Endothelial cell of umbilical vein (primary cell): ENCODE data around the gene TLR4. TPM values are rescaled to one million over a fixed set of nuclear protein-coding genes. Genes with fewer than 3 reads are reported as not detected.

Experiments used
- BruUV-seq: library from RNA; stranded (reverse); fragments of 400-500 nt; replicated peaks from 2 replicates; lab custom pipeline; 2021; lab: Mats Ljungman, UMichigan
- CTCF ChIA-PET: fragments of 300-600, 350-600 bp; sonication (Branson Sonifier 250); formaldehyde crosslinking; loops from one replicate; lab custom pipeline; 2021; ENCODE audit warnings: antibody characterized with exemption, inconsistent platforms; lab: Charles Lee
- POLR2A ChIA-PET: fragments of 300-600, 350-600 bp; sonication (Branson Sonifier 250); formaldehyde crosslinking; loops from one replicate; lab custom pipeline; 2021; ENCODE audit warnings: antibody characterized with exemption, inconsistent platforms; lab: Charles Lee
- DNase-seq: peaks from one replicate; pipeline ENCODE4 v3.0.0-alpha.2; 2011; ENCODE audit warnings: low read depth, low spot score
- FAIRE-seq: peaks from 2 replicates; lab custom pipeline; 2011; peaks lifted over from hg19 to GRCh38; lab: Jason Lieb, UNC
- H2AFZ ChIP-seq: 2 replicates; pipeline ENCODE4 v1.6.0; 2012; ENCODE audit warnings: low read depth, low read length, control low read depth, inconsistent platforms
- H3K27ac ChIP-seq: 2 replicates; pipeline ENCODE4 v1.5.1; 2011; ENCODE audit warnings: low read depth, mild to moderate bottlenecking, control low read depth, low read length, moderate library complexity; ENCODE audit not compliant: insufficient read depth
- H3K27me3 ChIP-seq, 2 experiments: 2 replicates each; pipeline versions ENCODE4 v1.6.0 to v1.6.1; 2011; ENCODE audit warnings: low read length in 2 of 2, mixed read lengths in 1 of 2; ENCODE audit not compliant: control insufficient read depth in 2 of 2, insufficient read depth in 2 of 2
- H3K36me3 ChIP-seq, 2 experiments: 2 replicates in 1 of 2; 3 replicates in 1 of 2; pipeline ENCODE4 v1.5.1; 2011; ENCODE audit warnings: low read length in 2 of 2, mild to moderate bottlenecking in 1 of 2, moderate library complexity in 1 of 2; ENCODE audit not compliant: control insufficient read depth in 2 of 2, insufficient read depth in 2 of 2; ENCODE audit errors: extremely low read depth in 1 of 2
- H3K4me1 ChIP-seq: 3 replicates; pipeline ENCODE4 v1.5.1; 2011; ENCODE audit warnings: mild to moderate bottlenecking, low read length; ENCODE audit not compliant: control insufficient read depth, insufficient read depth; ENCODE audit errors: extremely low read depth
- H3K4me2 ChIP-seq: 2 replicates; pipeline ENCODE4 v1.6.1; 2011; ENCODE audit warnings: low read length, control low read depth, mixed read lengths; ENCODE audit not compliant: insufficient read depth
- H3K4me3 ChIP-seq, 3 experiments: fragments of 200-600 bp in 1 of 3; sonication (generic), shearing (Covaris generic) in 1 of 3; replicated peaks in 1 of 3; 2 replicates each; pipeline ENCODE4 v1.5.1; 2011 to 2016; ENCODE audit warnings: control low read depth in 3 of 3, low read length in 3 of 3, mild to moderate bottlenecking in 2 of 3, inconsistent platforms in 1 of 3, low read depth in 1 of 3, moderate library complexity in 1 of 3; ENCODE audit not compliant: insufficient read depth in 1 of 3
- H3K79me2 ChIP-seq: 2 replicates; pipeline ENCODE4 v1.6.0; 2012; ENCODE audit warnings: low read length, inconsistent platforms; ENCODE audit not compliant: control insufficient read depth, insufficient read depth
- H3K9ac ChIP-seq: replicated peaks from 2 replicates; pipeline ENCODE3; 2011; ENCODE audit warnings: low read length, control low read depth; ENCODE audit not compliant: insufficient read depth; ENCODE audit errors: extremely low read depth
- H3K9me1 ChIP-seq: replicated peaks from 3 replicates; pipeline ENCODE4 v1.6.0; 2011; ENCODE audit warnings: mild to moderate bottlenecking, low read length; ENCODE audit not compliant: control insufficient read depth, insufficient read depth; ENCODE audit errors: extremely low read depth
- H3K9me3 ChIP-seq: replicated peaks from 2 replicates; pipeline ENCODE4 v1.5.1; 2012; ENCODE audit warnings: low read length, inconsistent platforms; ENCODE audit not compliant: control insufficient read depth, insufficient read depth
- H4K20me1 ChIP-seq: replicated peaks from 2 replicates; pipeline ENCODE3; 2011; ENCODE audit warnings: mild to moderate bottlenecking, low read length; ENCODE audit not compliant: control insufficient read depth, insufficient read depth; ENCODE audit errors: extremely low read depth
- EZH2 ChIP-seq: IDR thresholded peaks from 2 replicates; pipeline ENCODE4 v1.6.1; 2012; ENCODE audit warnings: borderline replicate concordance, low read depth, mild to moderate bottlenecking, moderate library complexity, low read length, inconsistent platforms; ENCODE audit not compliant: severe bottlenecking
- FOS ChIP-seq: IDR thresholded peaks from 2 replicates; pipeline ENCODE4 v1.6.1; 2011; ENCODE audit warnings: mild to moderate bottlenecking, low read length, moderate library complexity, borderline replicate concordance; ENCODE audit not compliant: insufficient read depth
- GATA2 ChIP-seq: IDR thresholded peaks from 2 replicates; pipeline ENCODE4 v1.7.0; 2011; ENCODE audit warnings: low read depth, mild to moderate bottlenecking, moderate library complexity, mixed read lengths, low read length; ENCODE audit not compliant: insufficient read length, insufficient read depth
- JUN ChIP-seq: IDR thresholded peaks from 2 replicates; pipeline ENCODE4 v1.6.1; 2011; ENCODE audit warnings: borderline replicate concordance, low read depth; ENCODE audit not compliant: insufficient read length, insufficient read depth
- MYC ChIP-seq: IDR thresholded peaks from one replicate; pipeline ENCODE4 v1.6.1; 2011; ENCODE audit warnings: mild to moderate bottlenecking, low read depth, low read length
- POLR2A ChIP-seq: IDR thresholded peaks from 2 replicates; pipeline ENCODE4 v1.6.1; 2012; ENCODE audit warnings: low read depth, mild to moderate bottlenecking, control low read depth, low read length
- POLR2AphosphoS5 ChIP-seq: IDR thresholded peaks from 2 replicates; pipeline ENCODE4 v1.6.1; 2012; ENCODE audit warnings: low read depth, mild to moderate bottlenecking, control low read depth, low read length, moderate library complexity; ENCODE audit not compliant: insufficient read depth
- dilution Hi-C: fragments of 300-500 bp; cut with MboI; formaldehyde crosslinking; loops from one replicate; pipeline ENCODE4 v1.15.0; 2019; ENCODE audit warnings: low sequenced_read_pairs; ENCODE audit not compliant: extremely low pct_ligation_motif_present
- intact Hi-C: fragments of 100-400 bp; cut with micrococcal nuclease; formaldehyde crosslinking; loops from one replicate; pipeline ENCODE4 v1.10.0; 2022
- polyA plus RNA-seq, 4 experiments: library from polyadenylated mRNA; depleted of rRNA in 3 of 4; stranded (reverse) in 3 of 4; unstranded in 1 of 4; fragments of >200 nt; gene quantifications; 2 replicates each; pipeline versions ENCODE4 v1.2.1 to v1.2.3, GENCODE V29; 2011 to 2012; ENCODE audit warnings: missing spikeins in 1 of 4
- total RNA-seq: library from RNA; stranded (reverse); gene quantifications from 2 replicates; pipeline ENCODE4 v1.2.3, GENCODE V29; 2021
- TF ChIP-seq, protein P1 (sequence below), 2 donors: IDR thresholded peaks; 1 replicate in 1 of 2; 2 replicates in 1 of 2; pipeline ENCODE4 v1.5.1; 2011; ENCODE audit warnings: low read length in 2 of 2, mild to moderate bottlenecking in 2 of 2, moderate library complexity in 2 of 2, control low read depth in 1 of 2, inconsistent platforms in 1 of 2, low read depth in 1 of 2; ENCODE audit not compliant: insufficient read depth in 1 of 2; ENCODE audit errors: extremely low read depth in 1 of 2
- TF ChIP-seq, protein P2 (sequence below): IDR thresholded peaks from 2 replicates; pipeline ENCODE4 v1.6.1; 2011; ENCODE audit not compliant: insufficient read depth, insufficient read length

Gene TLR4
- total and polyA plus RNA-seq, 2 donors (not counting 3 experiments of a cell fraction or from before 2014, with no cell fraction given): 18.2 to 38.6 TPM

DNA sequence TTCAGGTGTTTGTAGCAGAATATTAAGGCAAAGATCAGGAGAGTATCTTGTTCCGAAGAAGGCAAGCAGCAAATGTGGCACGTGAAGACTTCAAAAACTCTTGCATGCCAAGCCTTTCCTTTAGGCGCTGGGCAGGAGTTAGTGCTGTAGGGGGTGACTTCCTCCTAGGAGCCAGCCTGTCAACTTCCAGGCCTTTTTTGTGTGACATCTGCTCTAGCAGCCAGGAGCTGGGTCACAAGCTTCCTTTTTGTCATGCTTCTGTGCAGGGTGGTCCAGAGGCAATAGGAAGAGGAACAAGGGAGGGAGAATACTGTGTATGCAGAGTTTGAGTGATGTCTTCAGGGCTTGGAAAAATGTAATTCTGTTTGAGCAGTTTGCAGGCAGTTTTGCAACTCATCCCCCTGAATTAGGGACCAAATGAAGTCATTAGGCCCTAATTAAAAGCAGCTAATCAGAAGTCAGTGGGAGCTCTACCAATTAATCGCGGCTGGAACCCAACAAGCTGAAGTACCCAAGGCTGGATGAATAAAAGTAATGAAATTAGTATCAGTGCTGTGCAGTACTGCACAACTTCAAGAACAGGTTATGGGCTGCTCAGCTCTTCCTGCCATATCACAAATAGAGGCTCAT, 53.5 kb downstream of the TLR4 start:
- Histone ChIP-seq H4K20me1 (no peaks in the 10 kb centered on the region), H3K4me2 (no peak overlapping the region), H3K36me3 (no peaks in the 10 kb centered on the region), H3K27me3 (peaks cover 0 to 2% of the 10 kb centered on the region in 2 experiments), H2AFZ (no peak overlapping the region), H3K79me2 (no peaks in the 10 kb centered on the region), H3K9ac (no peak overlapping the region), H3K4me1 (peaks cover 2% of the 10 kb centered on the region), H3K9me3 (no peaks in the 10 kb centered on the region), H3K27ac (no peak overlapping the region), H3K4me3 (no peak overlapping the region), H3K9me1 (no peaks in the 10 kb centered on the region)
- DNase-seq (no peak), FAIRE-seq (no peak)
- ChIA-PET CTCF (no interaction called here), POLR2A (no interaction called here)
- intact Hi-C loops: no loop called here
- BruUV-seq: no TSS peak
- TF ChIP-seq JUN (no peak), EZH2 (no peak), GATA2 (no peak), POLR2AphosphoS5 (no peak), POLR2A (no peak), MYC (no peak), FOS (no peak)
- TF ChIP-seq, protein P1, sequence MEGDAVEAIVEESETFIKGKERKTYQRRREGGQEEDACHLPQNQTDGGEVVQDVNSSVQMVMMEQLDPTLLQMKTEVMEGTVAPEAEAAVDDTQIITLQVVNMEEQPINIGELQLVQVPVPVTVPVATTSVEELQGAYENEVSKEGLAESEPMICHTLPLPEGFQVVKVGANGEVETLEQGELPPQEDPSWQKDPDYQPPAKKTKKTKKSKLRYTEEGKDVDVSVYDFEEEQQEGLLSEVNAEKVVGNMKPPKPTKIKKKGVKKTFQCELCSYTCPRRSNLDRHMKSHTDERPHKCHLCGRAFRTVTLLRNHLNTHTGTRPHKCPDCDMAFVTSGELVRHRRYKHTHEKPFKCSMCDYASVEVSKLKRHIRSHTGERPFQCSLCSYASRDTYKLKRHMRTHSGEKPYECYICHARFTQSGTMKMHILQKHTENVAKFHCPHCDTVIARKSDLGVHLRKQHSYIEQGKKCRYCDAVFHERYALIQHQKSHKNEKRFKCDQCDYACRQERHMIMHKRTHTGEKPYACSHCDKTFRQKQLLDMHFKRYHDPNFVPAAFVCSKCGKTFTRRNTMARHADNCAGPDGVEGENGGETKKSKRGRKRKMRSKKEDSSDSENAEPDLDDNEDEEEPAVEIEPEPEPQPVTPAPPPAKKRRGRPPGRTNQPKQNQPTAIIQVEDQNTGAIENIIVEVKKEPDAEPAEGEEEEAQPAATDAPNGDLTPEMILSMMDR (IDR thresholded peaks at IDR 0.05; ENCODE audit: extremely low read depth in 1 of 2, insufficient read depth in 1 of 2, low read depth in 1 of 2, low read length in 2 of 2): no peak
- TF ChIP-seq, protein P2, sequence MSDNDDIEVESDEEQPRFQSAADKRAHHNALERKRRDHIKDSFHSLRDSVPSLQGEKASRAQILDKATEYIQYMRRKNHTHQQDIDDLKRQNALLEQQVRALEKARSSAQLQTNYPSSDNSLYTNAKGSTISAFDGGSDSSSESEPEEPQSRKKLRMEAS: no peak
- dilution Hi-C loops: no loop called here
